Tibial artery (tissue), 4 donors: ENCODE data around the gene PRMT2.

Experiments used
- DNase-seq, 2 donors: peaks; one replicate each; pipeline ENCODE4 v3.0.0-alpha.2; 2019
- H3K27ac ChIP-seq, 2 donors: fragments of 200-600 bp; sonication (generic) in 1 of 2; 1 replicate in 1 of 2; 2 replicates in 1 of 2; pipeline ENCODE4 v1.5.1; 2018 to 2019; ENCODE audit warnings: mild to moderate bottlenecking in 1 of 2
- H3K27me3 ChIP-seq, 2 donors: fragments of 200-600 bp; sonication (generic) in 1 of 2; one replicate each; pipeline versions ENCODE4 v1.5.1 to v1.6.0; 2016 to 2019
- H3K36me3 ChIP-seq, 3 donors: fragments of 200-600 bp; sonication (generic) in 2 of 3; one replicate each; pipeline ENCODE4 v1.5.1; 2016 to 2019; ENCODE audit warnings: mild to moderate bottlenecking in 2 of 3
- H3K4me1 ChIP-seq, 4 donors: fragments of 200-600 bp; sonication (generic) in 2 of 4; 1 replicate in 3 of 4; 2 replicates in 1 of 4; pipeline ENCODE4 v1.5.1; 2016 to 2019
- H3K4me3 ChIP-seq, 2 donors: fragments of 200-600 bp; sonication (generic) in 1 of 2; 1 replicate in 1 of 2; 2 replicates in 1 of 2; pipeline ENCODE4 v1.5.1; 2018 to 2019; ENCODE audit warnings: mild to moderate bottlenecking in 2 of 2
- H3K9me3 ChIP-seq, 3 donors: fragments of 200-600 bp; sonication (generic) in 1 of 3; one replicate each; pipeline ENCODE4 v1.5.1; 2016 to 2019
- CTCF ChIP-seq, 2 experiments: fragments of 200-600 bp in 1 of 2; fragments of 450-650 bp in 1 of 2; IDR thresholded peaks; one replicate each; pipeline ENCODE4 v1.5.1; 2017 to 2019; ENCODE audit warnings: antibody characterized with exemption in 2 of 2, mild to moderate bottlenecking in 1 of 2, moderate library complexity in 1 of 2
- intact Hi-C: fragments of 100-400 bp; cut with DNase I; formaldehyde crosslinking; loops from one replicate; pipeline ENCODE4 v1.15.0; 2023; ENCODE audit warnings: low total_unique reads

Gene PRMT2

GRCh38 chr21:46604975-46605766 is 30.3 kb upstream of the PRMT2 start, which contains the start of gene S100B:
Gene S100B (minus strand): TSS chr21:46605082. CDS start chr21:46602415, 2,667 bp downstream.
- peaks cover 0 to 4% (median 0%) of the 10 kb centered on the region in 3 donors for H3K9me3 ChIP-seq
- TF ChIP-seq CTCF (IDR thresholded peaks at IDR 0.05): no peak
- peaks cover 0 to 3% of the 10 kb centered on the region in 2 donors for H3K27me3 ChIP-seq
- no peaks in the 10 kb centered on the region for H3K36me3 ChIP-seq
- no peaks in the 10 kb centered on the region for H3K4me1 ChIP-seq
- DNase-seq: no peak
- H3K27ac ChIP-seq: no peak within 1 kb of the TSS
- H3K4me3 ChIP-seq: no peak within 1 kb of the TSS
- intact Hi-C loops: no loop called here

- H3K27ac ChIP-seq: no peak overlapping the region
- no peak for TF ChIP-seq CTCF (IDR thresholded peaks at IDR 0.05)
- H3K27me3 ChIP-seq: peaks cover 0 to 3% of the 10 kb centered on the region in 2 donors
- DNase-seq: peak in 1 of 2 donors; percentile 59
- no peaks in the 10 kb centered on the region for H3K36me3 ChIP-seq
- H3K4me1 ChIP-seq: no peaks in the 10 kb centered on the region
- peaks cover 0 to 11% (median 5%) of the 10 kb centered on the region in 3 donors for H3K9me3 ChIP-seq
- intact Hi-C loops: no loop called here
- no peak overlapping the region for H3K4me3 ChIP-seq
These were observed 29.6 kb upstream of the PRMT2 start for GRCh38 chr21:46605767-46606426.

- Histone ChIP-seq H3K27ac (no peak overlapping the region), H3K27me3 (peaks cover 0 to 3% of the 10 kb centered on the region in 2 donors), H3K36me3 (no peaks in the 10 kb centered on the region), H3K4me3 (no peak overlapping the region), H3K9me3 (peaks cover 0 to 14% (median 5%) of the 10 kb centered on the region in 3 donors), H3K4me1 (no peaks in the 10 kb centered on the region)
- DNase-seq: no peak
- intact Hi-C loops: no loop called here
- no peak for TF ChIP-seq CTCF (IDR thresholded peaks at IDR 0.05)
These were observed 29.1 kb upstream of the PRMT2 start for GRCh38 chr21:46606427-46606813.

GRCh38 chr21:46607636-46608035 is 27.8 kb upstream of the PRMT2 start:
- peaks cover 0 to 3% of the 10 kb centered on the region in 2 donors for H3K27me3 ChIP-seq
- H3K36me3 ChIP-seq: no peaks in the 10 kb centered on the region
- TF ChIP-seq CTCF (IDR thresholded peaks at IDR 0.05): no peak
- peaks cover 0 to 14% (median 5%) of the 10 kb centered on the region in 3 donors for H3K9me3 ChIP-seq
- intact Hi-C loops: no loop called here
- H3K27ac ChIP-seq: no peak overlapping the region
- no peak for DNase-seq
- H3K4me3 ChIP-seq: no peak overlapping the region
- H3K4me1 ChIP-seq: no peaks in the 10 kb centered on the region

GRCh38 chr21:46608672-46609111 is 26.8 kb upstream of the PRMT2 start:
- Histone ChIP-seq H3K27ac (no peak overlapping the region), H3K4me3 (no peak overlapping the region), H3K4me1 (no peaks in the 10 kb centered on the region), H3K9me3 (peaks cover 0 to 14% (median 5%) of the 10 kb centered on the region in 3 donors), H3K27me3 (peaks cover 0 to 3% of the 10 kb centered on the region in 2 donors), H3K36me3 (no peaks in the 10 kb centered on the region)
- DNase-seq: no peak
- intact Hi-C loops: no loop called here
- TF ChIP-seq CTCF (IDR thresholded peaks at IDR 0.05): no peak
